Hepatocyte (in vitro differentiated cells): ENCODE data around the gene NAA40. TPM values are rescaled to one million over a fixed set of nuclear protein-coding genes. Genes with fewer than 3 reads are reported as not detected.
A peak's percentile ranks its signal among the peaks of the same experiment; 100 is the strongest.

Experiments used
- DNase-seq: peaks from one replicate; pipeline ENCODE4 v3.0.0-alpha.2; 2016; ENCODE audit warnings: low spot score
- H2AFZ ChIP-seq: fragments of 200-600 bp; sonication (generic); 2 replicates; pipeline ENCODE4 v1.6.0; 2016; ENCODE audit warnings: antibody characterized with exemption, mild to moderate bottlenecking
- H3K27ac ChIP-seq: fragments of 200-600 bp; sonication (generic); 2 replicates; pipeline ENCODE4 v1.5.1; 2016; ENCODE audit warnings: mild to moderate bottlenecking
- H3K27me3 ChIP-seq: fragments of 200-600 bp; sonication (generic); 2 replicates; pipeline ENCODE4 v1.6.1; 2016
- H3K36me3 ChIP-seq: fragments of 200-600 bp; sonication (generic); replicated peaks from 2 replicates; pipeline ENCODE4 v1.5.1; 2016; ENCODE audit warnings: low read depth; ENCODE audit not compliant: insufficient read depth
- H3K4me1 ChIP-seq: fragments of 200-600 bp; sonication (generic); 2 replicates; pipeline ENCODE4 v1.5.1; 2016; ENCODE audit warnings: mild to moderate bottlenecking, moderate library complexity; ENCODE audit not compliant: insufficient read depth
- H3K4me2 ChIP-seq: fragments of 200-600 bp; sonication (generic); 2 replicates; pipeline ENCODE4 v1.6.0; 2016
- H3K4me3 ChIP-seq: fragments of 200-600 bp; sonication (generic); 2 replicates; pipeline ENCODE4 v1.5.1; 2016; ENCODE audit warnings: mild to moderate bottlenecking
- H3K79me2 ChIP-seq: fragments of 200-600 bp; sonication (generic); 2 replicates; pipeline ENCODE4 v1.6.0; 2017; ENCODE audit warnings: mild to moderate bottlenecking
- H3K9me2 ChIP-seq: fragments of 200-600 bp; sonication (generic); replicated peaks from 2 replicates; pipeline ENCODE4 v1.6.0; 2017; ENCODE audit warnings: mild to moderate bottlenecking; ENCODE audit not compliant: insufficient read depth
- H3K9me3 ChIP-seq: fragments of 200-600 bp; sonication (generic); 2 replicates; pipeline ENCODE4 v1.5.1; 2016; ENCODE audit warnings: low read depth, mild to moderate bottlenecking
- H4K20me1 ChIP-seq: fragments of 200-600 bp; sonication (generic); 2 replicates; pipeline ENCODE4 v1.6.0; 2016; ENCODE audit warnings: mild to moderate bottlenecking; ENCODE audit not compliant: insufficient read depth, poor library complexity, severe bottlenecking
- EZH2 ChIP-seq: fragments of 200-600 bp; sonication (generic); IDR thresholded peaks from 2 replicates; pipeline ENCODE4 v1.6.1; 2016; ENCODE audit warnings: antibody characterized with exemption, mild to moderate bottlenecking, borderline replicate concordance
- EZH2phosphoT487 ChIP-seq: fragments of 200-600 bp; sonication (generic); IDR thresholded peaks from one replicate; pipeline ENCODE4 v1.6.1; 2018; ENCODE audit warnings: antibody characterized with exemption, mild to moderate bottlenecking, low read depth, moderate library complexity; ENCODE audit not compliant: unreplicated experiment, severe bottlenecking
- WGBS: methylation state at CpG from one replicate; pipeline ENCODE4 v1.1.6; 2016; ENCODE audit warnings: low lambda C conversion rate; ENCODE audit errors: missing lambda C conversion rate; 5-methylcytosine and 5-hydroxymethylcytosine counted together
- polyA plus RNA-seq: library from polyadenylated mRNA; unstranded; fragments of >200 nt; fragmentation: Nextera tagmentation; extraction: Ambion mirVana; gene quantifications from 2 replicates; pipeline ENCODE4 v1.2.1, GENCODE V29; 2016
- total RNA-seq: library from RNA; depleted of rRNA; stranded (reverse); fragments of >200 nt; gene quantifications from 2 replicates; pipeline ENCODE4 v1.2.3, GENCODE V29; 2014
- TF ChIP-seq, protein P1 (sequence below): fragments of 200-600 bp; sonication (generic); IDR thresholded peaks from 2 replicates; pipeline ENCODE4 v1.5.1; 2016; ENCODE audit warnings: antibody characterized with exemption, mild to moderate bottlenecking; ENCODE audit not compliant: poor library complexity

The NAA40 gene
- total and polyA plus RNA-seq, 2 experiments from 2014 or later, result 15.3 to 16.4 TPM

DNA sequence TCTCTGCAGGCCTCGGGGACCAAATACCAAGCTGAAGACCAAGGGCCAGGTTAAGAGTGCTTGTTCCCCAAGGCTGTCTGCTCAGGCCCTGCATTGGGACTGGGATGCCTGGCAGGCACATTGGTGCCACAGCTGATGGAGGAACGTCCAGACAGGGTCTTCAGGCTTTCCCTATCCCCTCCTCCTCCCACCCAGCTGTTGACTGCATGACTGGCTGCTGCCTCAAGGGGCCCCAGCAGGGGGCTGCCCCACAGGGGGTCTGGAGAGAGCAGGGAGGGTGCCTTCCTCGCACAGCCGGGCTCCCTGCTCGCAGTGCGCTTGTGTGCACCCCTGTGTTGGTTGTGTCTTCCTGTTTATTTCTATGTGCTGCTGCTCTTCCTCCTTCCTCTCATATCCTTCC is 31.7 kb upstream of the NAA40 start:
- Histone ChIP-seq H3K36me3 (no peaks in the 10 kb centered on the region), H3K9me2 (no peaks in the 10 kb centered on the region), H3K4me1 (peaks cover 14% of the 10 kb centered on the region), H3K79me2 (no peaks in the 10 kb centered on the region), H4K20me1 (no peaks in the 10 kb centered on the region), H2AFZ (no peak overlapping the region), H3K4me2 (no peak overlapping the region), H3K9me3 (no peaks in the 10 kb centered on the region), H3K4me3 (no peak overlapping the region), H3K27me3 (no peaks in the 10 kb centered on the region), H3K27ac (no peak overlapping the region)
- WGBS, result 68% methylated on average over 6 of the region's 6 CpGs
- TF ChIP-seq EZH2phosphoT487 (no peak), EZH2 (no peak)
- TF ChIP-seq, protein P1, sequence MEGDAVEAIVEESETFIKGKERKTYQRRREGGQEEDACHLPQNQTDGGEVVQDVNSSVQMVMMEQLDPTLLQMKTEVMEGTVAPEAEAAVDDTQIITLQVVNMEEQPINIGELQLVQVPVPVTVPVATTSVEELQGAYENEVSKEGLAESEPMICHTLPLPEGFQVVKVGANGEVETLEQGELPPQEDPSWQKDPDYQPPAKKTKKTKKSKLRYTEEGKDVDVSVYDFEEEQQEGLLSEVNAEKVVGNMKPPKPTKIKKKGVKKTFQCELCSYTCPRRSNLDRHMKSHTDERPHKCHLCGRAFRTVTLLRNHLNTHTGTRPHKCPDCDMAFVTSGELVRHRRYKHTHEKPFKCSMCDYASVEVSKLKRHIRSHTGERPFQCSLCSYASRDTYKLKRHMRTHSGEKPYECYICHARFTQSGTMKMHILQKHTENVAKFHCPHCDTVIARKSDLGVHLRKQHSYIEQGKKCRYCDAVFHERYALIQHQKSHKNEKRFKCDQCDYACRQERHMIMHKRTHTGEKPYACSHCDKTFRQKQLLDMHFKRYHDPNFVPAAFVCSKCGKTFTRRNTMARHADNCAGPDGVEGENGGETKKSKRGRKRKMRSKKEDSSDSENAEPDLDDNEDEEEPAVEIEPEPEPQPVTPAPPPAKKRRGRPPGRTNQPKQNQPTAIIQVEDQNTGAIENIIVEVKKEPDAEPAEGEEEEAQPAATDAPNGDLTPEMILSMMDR, result no peak
- no peak for DNase-seq

DNA sequence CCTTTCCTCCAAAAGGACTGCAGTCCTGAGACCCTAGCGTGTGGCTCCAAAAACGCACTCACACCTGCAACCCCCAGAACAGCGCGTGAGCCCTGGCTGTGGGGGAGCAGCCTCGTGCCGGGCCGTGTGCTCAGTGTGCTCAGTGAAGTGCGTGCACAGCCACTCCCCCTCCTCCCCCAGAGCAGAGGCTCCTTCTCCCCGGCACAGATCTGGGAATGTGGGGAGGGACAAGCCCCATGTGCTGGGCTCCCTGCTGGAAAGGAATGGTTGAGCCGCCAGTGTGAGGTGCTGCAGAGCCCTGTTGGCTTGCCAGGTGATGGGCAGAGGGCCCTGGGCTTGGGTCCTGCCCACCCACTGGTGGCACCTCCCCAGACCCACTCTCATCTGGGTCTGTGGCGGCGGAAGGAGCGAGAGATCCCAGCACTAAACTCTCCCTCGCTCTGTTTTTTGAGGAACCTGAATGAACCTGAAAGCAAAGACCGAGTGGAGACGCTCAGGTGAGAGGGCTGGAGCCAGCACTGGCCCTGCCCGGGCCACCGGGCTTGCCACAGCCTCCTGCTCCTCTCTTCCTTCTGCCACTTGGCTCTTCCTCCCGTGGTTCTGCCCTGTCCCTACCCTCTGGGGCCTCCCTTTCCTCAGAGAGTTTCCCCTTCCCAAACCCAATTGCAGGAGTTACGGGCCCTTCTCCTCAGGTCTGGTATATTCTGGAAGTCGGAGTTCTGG is 30.8 kb upstream of the NAA40 start:
- H3K4me1 ChIP-seq, result peaks cover 14% of the 10 kb centered on the region
- H3K27me3 ChIP-seq, result no peaks in the 10 kb centered on the region
- DNase-seq, result no peak
- no peaks in the 10 kb centered on the region for H3K36me3 ChIP-seq
- WGBS, result 92% methylated on average over 20 of the region's 21 CpGs
- no peaks in the 10 kb centered on the region for H3K79me2 ChIP-seq
- no peak overlapping the region for H3K4me2 ChIP-seq
- H2AFZ ChIP-seq, result no peak overlapping the region
- no peak overlapping the region for H3K27ac ChIP-seq
- H4K20me1 ChIP-seq, result no peaks in the 10 kb centered on the region
- no peaks in the 10 kb centered on the region for H3K9me2 ChIP-seq
- H3K9me3 ChIP-seq, result no peaks in the 10 kb centered on the region
- H3K4me3 ChIP-seq, result no peak overlapping the region
- TF ChIP-seq EZH2phosphoT487, result no peak
- no peak for TF ChIP-seq EZH2
- TF ChIP-seq, protein P1, result no peak

DNA sequence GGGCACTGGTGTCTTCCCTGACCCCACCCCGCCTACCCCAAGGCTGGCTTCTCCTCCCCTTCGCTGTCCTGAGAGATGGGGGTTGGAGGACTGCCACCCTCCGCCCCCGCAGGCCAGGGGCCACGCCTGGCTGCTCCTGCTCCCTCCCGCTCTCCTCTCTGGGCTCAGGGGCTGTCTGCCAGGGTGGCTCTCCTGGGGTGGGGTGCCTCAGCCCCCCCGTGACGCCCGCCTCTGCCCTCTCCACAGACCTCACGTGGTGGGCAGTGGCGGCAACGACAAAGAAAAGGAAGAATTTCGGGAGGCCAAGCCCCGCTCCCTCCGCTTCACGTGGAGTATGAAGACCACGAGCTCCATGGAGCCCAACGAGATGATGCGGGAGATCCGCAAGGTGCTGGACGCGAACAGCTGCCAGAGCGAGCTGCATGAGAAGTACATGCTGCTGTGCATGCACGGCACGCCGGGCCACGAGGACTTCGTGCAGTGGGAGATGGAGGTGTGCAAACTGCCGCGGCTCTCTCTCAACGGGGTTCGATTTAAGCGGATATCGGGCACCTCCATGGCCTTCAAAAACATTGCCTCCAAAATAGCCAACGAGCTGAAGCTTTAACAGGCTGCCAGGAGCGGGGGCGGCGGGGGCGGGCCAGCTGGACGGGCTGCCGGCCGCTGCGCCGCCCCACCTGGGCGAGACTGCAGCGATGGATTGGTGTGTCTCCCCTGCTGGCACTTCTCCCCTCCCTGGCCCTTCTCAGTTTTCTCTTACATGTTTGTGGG is 30.0 kb upstream of the NAA40 start:
- no peaks in the 10 kb centered on the region for H3K79me2 ChIP-seq
- no peaks in the 10 kb centered on the region for H3K9me3 ChIP-seq
- H4K20me1 ChIP-seq, result no peaks in the 10 kb centered on the region
- no peaks in the 10 kb centered on the region for H3K36me3 ChIP-seq
- no peaks in the 10 kb centered on the region for H3K27me3 ChIP-seq
- H3K4me3 ChIP-seq, result no peak overlapping the region
- no peak overlapping the region for H2AFZ ChIP-seq
- WGBS, result 93% methylated on average over 32 of the region's 46 CpGs
- H3K4me2 ChIP-seq, result no peak overlapping the region
- peaks cover 14% of the 10 kb centered on the region for H3K4me1 ChIP-seq
- no peaks in the 10 kb centered on the region for H3K9me2 ChIP-seq
- peak overlapping the region; percentile 60 for H3K27ac ChIP-seq
- no peak for TF ChIP-seq EZH2
- TF ChIP-seq, protein P1, result no peak
- no peak for TF ChIP-seq EZH2phosphoT487
- no peak for DNase-seq
